Measurements from ENCODE around the gene RPL27.
"Not testable (repeated sequence)": the region's sequence is repeated elsewhere in the genome, so short reads cannot be mapped to it uniquely, and the experiment has no call there.

Gene RPL27

GRCh38 chr17:42979511-42980273, 18.5 kb upstream of the RPL27 start, which contains the start of gene PTGES3L:
Gene PTGES3L, minus strand, starts transcription at chr17:42980080. Its CDS starts 27 bp downstream, at chr17:42980053.
- Histone ChIP-seq H3K4me3 (ENCODE audit: low read depth, low read length) (peak within 1 kb of the TSS; percentile 100), H3K27ac (ENCODE audit: low read depth, low read length) (peak within 1 kb of the TSS; percentile 61), H3K4me1 (ENCODE audit: control insufficient read depth, insufficient read depth, low read length, unreplicated experiment) (peaks cover 12% of the 10 kb centered on the region), H3K36me3 (ENCODE audit: insufficient read depth, low read length) (no peaks in the 10 kb centered on the region), H2AFZ (ENCODE audit: low read length, unreplicated experiment) (peak within 1 kb of the TSS; percentile 86), H3K27me3 (ENCODE audit: insufficient read depth, low read length) (no peaks in the 10 kb centered on the region), H3K79me2 (ENCODE audit: control insufficient read depth, insufficient read depth, low read length, unreplicated experiment) (peaks cover 22% of the 10 kb centered on the region)

- Histone ChIP-seq H2AFZ (ENCODE audit: low read length, unreplicated experiment) (peak within 1 kb of the TSS; percentile 86), H3K36me3 (ENCODE audit: insufficient read depth, low read length) (no peaks in the 10 kb centered on the region), H3K4me3 (ENCODE audit: low read depth, low read length) (peak within 1 kb of the TSS; percentile 100), H3K79me2 (ENCODE audit: control insufficient read depth, insufficient read depth, low read length, unreplicated experiment) (peaks cover 22% of the 10 kb centered on the region), H3K27ac (ENCODE audit: low read depth, low read length) (peak within 1 kb of the TSS; percentile 61), H3K4me1 (ENCODE audit: control insufficient read depth, insufficient read depth, low read length, unreplicated experiment) (peaks cover 15% of the 10 kb centered on the region), H3K27me3 (ENCODE audit: insufficient read depth, low read length) (no peaks in the 10 kb centered on the region)
Observed at GRCh38 chr17:42980274-42980765, 17.9 kb upstream of the RPL27 start, which contains the start of gene RUNDC1. Gene RUNDC1, plus strand, starts transcription at chr17:42980565. Its CDS starts 12 bp downstream, at chr17:42980577.

- H3K27me3 ChIP-seq (ENCODE audit: insufficient read depth, low read length), result no peaks in the 10 kb centered on the region
- peaks cover 16% of the 10 kb centered on the region for H3K4me1 ChIP-seq (ENCODE audit: control insufficient read depth, insufficient read depth, low read length, unreplicated experiment)
- peak overlapping the region; percentile 61 for H3K27ac ChIP-seq (ENCODE audit: low read depth, low read length)
- peak overlapping the region; percentile 86 for H2AFZ ChIP-seq (ENCODE audit: low read length, unreplicated experiment)
- peaks cover 26% of the 10 kb centered on the region for H3K79me2 ChIP-seq (ENCODE audit: control insufficient read depth, insufficient read depth, low read length, unreplicated experiment)
- no peaks in the 10 kb centered on the region for H3K36me3 ChIP-seq (ENCODE audit: insufficient read depth, low read length)
- peak overlapping the region; percentile 100 for H3K4me3 ChIP-seq (ENCODE audit: low read depth, low read length)
Observed at GRCh38 chr17:42980766-42981397, 17.3 kb upstream of the RPL27 start.

GRCh38 chr17:42982266-42982665, 16.0 kb upstream of the RPL27 start:
- Histone ChIP-seq H3K4me3 (ENCODE audit: low read depth, low read length) (peak overlapping the region; percentile 100; the same call in 1 of the 2 replicates), H2AFZ (ENCODE audit: low read length, unreplicated experiment) (no peak overlapping the region), H3K27ac (ENCODE audit: low read depth, low read length) (no peak overlapping the region; the same call in 1 of the 2 replicates), H3K4me1 (ENCODE audit: control insufficient read depth, insufficient read depth, low read length, unreplicated experiment) (peaks cover 16% of the 10 kb centered on the region), H3K79me2 (ENCODE audit: control insufficient read depth, insufficient read depth, low read length, unreplicated experiment) (peaks cover 29% of the 10 kb centered on the region), H3K36me3 (ENCODE audit: insufficient read depth, low read length) (peaks cover 6% of the 10 kb centered on the region; the same call in 1 of the 2 replicates), H3K27me3 (ENCODE audit: insufficient read depth, low read length) (no peaks in the 10 kb centered on the region)

GRCh38 chr17:42985225-42985624, 13.0 kb upstream of the RPL27 start:
- Histone ChIP-seq H3K27me3 (ENCODE audit: insufficient read depth, low read length) (no peaks in the 10 kb centered on the region), H3K27ac (ENCODE audit: low read depth, low read length) (no peak overlapping the region), H2AFZ (ENCODE audit: low read length, unreplicated experiment) (no peak overlapping the region), H3K79me2 (ENCODE audit: control insufficient read depth, insufficient read depth, low read length, unreplicated experiment) (peaks cover 29% of the 10 kb centered on the region), H3K36me3 (ENCODE audit: insufficient read depth, low read length) (peaks cover 20% of the 10 kb centered on the region), H3K4me3 (ENCODE audit: low read depth, low read length) (no peak overlapping the region), H3K4me1 (ENCODE audit: control insufficient read depth, insufficient read depth, low read length, unreplicated experiment) (peaks cover 26% of the 10 kb centered on the region)

- peak overlapping the region; percentile 81 for H3K27ac ChIP-seq (ENCODE audit: low read depth, low read length)
- no peaks in the 10 kb centered on the region for H3K27me3 ChIP-seq (ENCODE audit: insufficient read depth, low read length)
- no peak overlapping the region for H2AFZ ChIP-seq (ENCODE audit: low read length, unreplicated experiment)
- peaks cover 31% of the 10 kb centered on the region for H3K36me3 ChIP-seq (ENCODE audit: insufficient read depth, low read length)
- H3K79me2 ChIP-seq (ENCODE audit: control insufficient read depth, insufficient read depth, low read length, unreplicated experiment), result peaks cover 7% of the 10 kb centered on the region
- peaks cover 38% of the 10 kb centered on the region for H3K4me1 ChIP-seq (ENCODE audit: control insufficient read depth, insufficient read depth, low read length, unreplicated experiment)
- H3K4me3 ChIP-seq (ENCODE audit: low read depth, low read length), result peak overlapping the region; percentile 1; the same call in 1 of the 2 replicates
Observed at GRCh38 chr17:42989141-42989540, 9.1 kb upstream of the RPL27 start.

GRCh38 chr17:42989726-42990652, 8.2 kb upstream of the RPL27 start:
- Histone ChIP-seq H3K79me2 (ENCODE audit: control insufficient read depth, insufficient read depth, low read length, unreplicated experiment) (peaks cover 7% of the 10 kb centered on the region), H3K27ac (ENCODE audit: low read depth, low read length) (peak overlapping the region; percentile 81), H3K4me3 (ENCODE audit: low read depth, low read length) (peak overlapping the region; percentile 1; the same call in 1 of the 2 replicates), H3K36me3 (ENCODE audit: insufficient read depth, low read length) (peaks cover 31% of the 10 kb centered on the region), H3K27me3 (ENCODE audit: insufficient read depth, low read length) (no peaks in the 10 kb centered on the region), H2AFZ (ENCODE audit: low read length, unreplicated experiment) (no peak overlapping the region), H3K4me1 (ENCODE audit: control insufficient read depth, insufficient read depth, low read length, unreplicated experiment) (peaks cover 38% of the 10 kb centered on the region)

GRCh38 chr17:42991471-42991870, 6.7 kb upstream of the RPL27 start:
- Histone ChIP-seq H3K79me2 (ENCODE audit: control insufficient read depth, insufficient read depth, low read length, unreplicated experiment) (no peaks in the 10 kb centered on the region), H2AFZ (ENCODE audit: low read length, unreplicated experiment) (no peak overlapping the region), H3K36me3 (ENCODE audit: insufficient read depth, low read length) (peaks cover 31% of the 10 kb centered on the region), H3K4me1 (ENCODE audit: control insufficient read depth, insufficient read depth, low read length, unreplicated experiment) (peaks cover 34% of the 10 kb centered on the region), H3K27me3 (ENCODE audit: insufficient read depth, low read length) (no peaks in the 10 kb centered on the region), H3K27ac (ENCODE audit: low read depth, low read length) (peak overlapping the region; percentile 81), H3K4me3 (ENCODE audit: low read depth, low read length) (no peak overlapping the region)

GRCh38 chr17:42992872-42993271, 5.3 kb upstream of the RPL27 start:
- Histone ChIP-seq H3K27me3 (ENCODE audit: insufficient read depth, low read length) (no peaks in the 10 kb centered on the region), H3K4me1 (ENCODE audit: control insufficient read depth, insufficient read depth, low read length, unreplicated experiment) (peaks cover 40% of the 10 kb centered on the region), H2AFZ (ENCODE audit: low read length, unreplicated experiment) (no peak overlapping the region), H3K4me3 (ENCODE audit: low read depth, low read length) (no peak overlapping the region), H3K36me3 (ENCODE audit: insufficient read depth, low read length) (peaks cover 21% of the 10 kb centered on the region), H3K27ac (ENCODE audit: low read depth, low read length) (no peak overlapping the region), H3K79me2 (ENCODE audit: control insufficient read depth, insufficient read depth, low read length, unreplicated experiment) (no peaks in the 10 kb centered on the region)

GRCh38 chr17:42993913-42994312, 4.3 kb upstream of the RPL27 start:
- H3K79me2 ChIP-seq (ENCODE audit: control insufficient read depth, insufficient read depth, low read length, unreplicated experiment); H3K4me3 ChIP-seq (ENCODE audit: low read depth, low read length); H2AFZ ChIP-seq (ENCODE audit: low read length, unreplicated experiment); H3K27me3 ChIP-seq (ENCODE audit: insufficient read depth, low read length); H3K27ac ChIP-seq (ENCODE audit: low read depth, low read length): not testable (repeated sequence)
- peaks cover 35% of the 10 kb centered on the region for H3K4me1 ChIP-seq (ENCODE audit: control insufficient read depth, insufficient read depth, low read length, unreplicated experiment)
- peaks cover 19% of the 10 kb centered on the region for H3K36me3 ChIP-seq (ENCODE audit: insufficient read depth, low read length)

Data from ACC112 (cell line).